Left ventricle myocardium inferior (tissue), 1 donor: Measurements from ENCODE around the gene LTBP1. TPM values are rescaled to one million over a fixed set of nuclear protein-coding genes. Genes with fewer than 3 reads are reported as not detected.

ENCODE experiments used
- DNase-seq: peaks from one replicate; pipeline ENCODE4 v3.0.0-alpha.2; 2020
- H3K27ac ChIP-seq: fragments of 200-600 bp; replicated peaks from 2 replicates; pipeline ENCODE4 v1.8.0; 2021
- H3K27me3 ChIP-seq: fragments of 200-600 bp; 2 replicates; pipeline ENCODE4 v1.8.0; 2021; ENCODE audit warnings: low read depth
- H3K36me3 ChIP-seq: fragments of 200-600 bp; 2 replicates; pipeline ENCODE4 v1.8.0; 2021
- H3K4me1 ChIP-seq: fragments of 200-600 bp; 2 replicates; pipeline ENCODE4 v1.8.0; 2021
- H3K4me3 ChIP-seq: fragments of 200-600 bp; 2 replicates; pipeline ENCODE4 v1.8.0; 2021; ENCODE audit warnings: mild to moderate bottlenecking, moderate library complexity
- H3K9me3 ChIP-seq: fragments of 200-600 bp; replicated peaks from 2 replicates; pipeline ENCODE4 v1.8.0; 2021
- CTCF ChIP-seq: fragments of 200-600 bp; IDR thresholded peaks from 2 replicates; pipeline ENCODE4 v1.8.0; 2021; ENCODE audit warnings: antibody characterized with exemption, mild to moderate bottlenecking, borderline replicate concordance
- intact Hi-C: fragments of 100-400 bp; cut with micrococcal nuclease; formaldehyde crosslinking; loops from one replicate; pipeline ENCODE4 v1.11.0; 2022
- total RNA-seq: library from RNA; stranded (reverse); fragmentation: NEBNext Ultra II Directional; extraction: Animal tissue kit (Norgen Biotek cat#: 25700); gene quantifications from one replicate; pipeline ENCODE4 v1.2.1, GENCODE V29; 2021
- donor health status: DM: no; HTN: yes; CAD: no; lungs with severe emphysema.

LTBP1 gene
- total RNA-seq, 1 donor from 2014 or later, result 88.9 TPM

- TF ChIP-seq CTCF, result no peak
- Histone ChIP-seq H3K27ac (no peak overlapping the region), H3K4me1 (peaks cover 56% of the 10 kb centered on the region), H3K36me3 (peaks cover 8% of the 10 kb centered on the region), H3K9me3 (no peaks in the 10 kb centered on the region), H3K4me3 (no peak overlapping the region), H3K27me3 (no peaks in the 10 kb centered on the region)
- DNase-seq, result no peak
- intact Hi-C loops, result no loop called here
Observed at GRCh38 chr2:33219114-33219513, 272.4 kb downstream of the LTBP1 start.

- intact Hi-C loops, result no loop called here
- Histone ChIP-seq H3K27me3 (no peaks in the 10 kb centered on the region), H3K27ac (no peak overlapping the region), H3K36me3 (peaks cover 8% of the 10 kb centered on the region), H3K4me3 (no peak overlapping the region), H3K4me1 (peaks cover 48% of the 10 kb centered on the region), H3K9me3 (no peaks in the 10 kb centered on the region)
- TF ChIP-seq CTCF, result no peak
- no peak for DNase-seq
Observed at GRCh38 chr2:33219850-33220275, 273.1 kb downstream of the LTBP1 start.

- Histone ChIP-seq H3K4me3 (no peak overlapping the region), H3K27me3 (no peaks in the 10 kb centered on the region), H3K4me1 (peaks cover 42% of the 10 kb centered on the region), H3K9me3 (no peaks in the 10 kb centered on the region), H3K27ac (no peak overlapping the region), H3K36me3 (peaks cover 8% of the 10 kb centered on the region)
- intact Hi-C loops, result no loop called here
- no peak for DNase-seq
- no peak for TF ChIP-seq CTCF
Observed at GRCh38 chr2:33220533-33220932, 273.8 kb downstream of the LTBP1 start.

GRCh38 chr2:33221046-33221784, 274.5 kb downstream of the LTBP1 start:
- intact Hi-C loops, result no loop called here
- TF ChIP-seq CTCF, result no peak
- Histone ChIP-seq H3K27me3 (no peaks in the 10 kb centered on the region), H3K4me1 (peaks cover 35% of the 10 kb centered on the region), H3K36me3 (peaks cover 8% of the 10 kb centered on the region), H3K4me3 (no peak overlapping the region), H3K9me3 (no peaks in the 10 kb centered on the region), H3K27ac (no peak overlapping the region)
- no peak for DNase-seq

- Histone ChIP-seq H3K36me3 (peaks cover 8% of the 10 kb centered on the region), H3K27ac (no peak overlapping the region), H3K27me3 (no peaks in the 10 kb centered on the region), H3K9me3 (no peaks in the 10 kb centered on the region), H3K4me1 (peaks cover 24% of the 10 kb centered on the region), H3K4me3 (no peak overlapping the region)
- TF ChIP-seq CTCF, result no peak
- intact Hi-C loops, result no loop called here
- DNase-seq, result no peak
Observed at GRCh38 chr2:33222309-33222708, 275.6 kb downstream of the LTBP1 start.
